ENCODE data around the gene CNOT6L.

- TF ChIP-seq, protein P1, sequence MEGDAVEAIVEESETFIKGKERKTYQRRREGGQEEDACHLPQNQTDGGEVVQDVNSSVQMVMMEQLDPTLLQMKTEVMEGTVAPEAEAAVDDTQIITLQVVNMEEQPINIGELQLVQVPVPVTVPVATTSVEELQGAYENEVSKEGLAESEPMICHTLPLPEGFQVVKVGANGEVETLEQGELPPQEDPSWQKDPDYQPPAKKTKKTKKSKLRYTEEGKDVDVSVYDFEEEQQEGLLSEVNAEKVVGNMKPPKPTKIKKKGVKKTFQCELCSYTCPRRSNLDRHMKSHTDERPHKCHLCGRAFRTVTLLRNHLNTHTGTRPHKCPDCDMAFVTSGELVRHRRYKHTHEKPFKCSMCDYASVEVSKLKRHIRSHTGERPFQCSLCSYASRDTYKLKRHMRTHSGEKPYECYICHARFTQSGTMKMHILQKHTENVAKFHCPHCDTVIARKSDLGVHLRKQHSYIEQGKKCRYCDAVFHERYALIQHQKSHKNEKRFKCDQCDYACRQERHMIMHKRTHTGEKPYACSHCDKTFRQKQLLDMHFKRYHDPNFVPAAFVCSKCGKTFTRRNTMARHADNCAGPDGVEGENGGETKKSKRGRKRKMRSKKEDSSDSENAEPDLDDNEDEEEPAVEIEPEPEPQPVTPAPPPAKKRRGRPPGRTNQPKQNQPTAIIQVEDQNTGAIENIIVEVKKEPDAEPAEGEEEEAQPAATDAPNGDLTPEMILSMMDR (IDR thresholded peaks at IDR 0.05 in 8 of 11, conservative IDR thresholded peaks at IDR 0.05 in 3 of 11) = no peak
- no peak for TF ChIP-seq POLR2A (IDR thresholded peaks at IDR 0.05)
Measured at GRCh38 chr4:77740480-77740879, 78.7 kb downstream of the CNOT6L start.

All from spleen (tissue), 7 donors.